ENCODE data around the gene KMT2B.

KMT2B gene

DNA sequence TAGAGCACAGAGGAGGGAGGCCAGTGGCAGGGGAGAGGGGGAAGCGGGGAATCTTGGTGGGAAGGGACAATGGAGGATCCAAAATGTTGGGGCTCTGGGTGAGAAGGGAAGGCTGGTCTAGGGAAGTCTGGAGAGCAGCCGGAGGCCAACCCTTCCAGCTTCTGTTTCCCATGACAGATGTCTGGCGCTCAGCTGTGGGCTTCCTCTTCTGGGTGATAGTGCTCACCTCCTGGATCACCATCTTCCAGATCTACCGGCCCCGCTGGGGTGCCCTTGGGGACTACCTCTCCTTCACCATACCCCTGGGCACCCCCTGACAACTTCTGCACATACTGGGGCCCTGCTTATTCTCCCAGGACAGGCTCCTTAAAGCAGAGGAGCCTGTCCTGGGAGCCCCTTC, 28.7 kb downstream of the KMT2B start:
- peak overlapping the region; percentile 76 to 86 for H3K4me3 ChIP-seq (replicated peaks in 1 of 2; ENCODE audit: low read depth in 2 of 2, low read length in 2 of 2)
- TF ChIP-seq CTCF (IDR thresholded peaks at IDR 0.05; ENCODE audit: low read depth, low read length) = no peak
- DNase-seq (ENCODE audit: low read depth in 2 of 2) = no peak

- DNase-seq (ENCODE audit: low read depth in 2 of 2) = peak; percentile 100
- H3K4me3 ChIP-seq (replicated peaks in 1 of 2; ENCODE audit: low read depth in 2 of 2, low read length in 2 of 2) = peak within 1 kb of the TSS; percentile 98 to 99
- TF ChIP-seq CTCF (IDR thresholded peaks at IDR 0.05; ENCODE audit: low read depth, low read length) = no peak
Measured at GRCh38 chr19:35748106-35749020, 30.6 kb downstream of the KMT2B start, which contains the start of gene LIN37. Gene LIN37, plus strand, starts transcription at chr19:35748576. Its CDS starts 149 bp downstream, at chr19:35748725.

- no peak for DNase-seq (ENCODE audit: low read depth in 2 of 2)
- TF ChIP-seq CTCF (IDR thresholded peaks at IDR 0.05; ENCODE audit: low read depth, low read length) = no peak
- H3K4me3 ChIP-seq (replicated peaks in 1 of 2; ENCODE audit: low read depth in 2 of 2, low read length in 2 of 2) = no peak overlapping the region
Measured at GRCh38 chr19:35750167-35750566, 32.4 kb downstream of the KMT2B start.

DNA sequence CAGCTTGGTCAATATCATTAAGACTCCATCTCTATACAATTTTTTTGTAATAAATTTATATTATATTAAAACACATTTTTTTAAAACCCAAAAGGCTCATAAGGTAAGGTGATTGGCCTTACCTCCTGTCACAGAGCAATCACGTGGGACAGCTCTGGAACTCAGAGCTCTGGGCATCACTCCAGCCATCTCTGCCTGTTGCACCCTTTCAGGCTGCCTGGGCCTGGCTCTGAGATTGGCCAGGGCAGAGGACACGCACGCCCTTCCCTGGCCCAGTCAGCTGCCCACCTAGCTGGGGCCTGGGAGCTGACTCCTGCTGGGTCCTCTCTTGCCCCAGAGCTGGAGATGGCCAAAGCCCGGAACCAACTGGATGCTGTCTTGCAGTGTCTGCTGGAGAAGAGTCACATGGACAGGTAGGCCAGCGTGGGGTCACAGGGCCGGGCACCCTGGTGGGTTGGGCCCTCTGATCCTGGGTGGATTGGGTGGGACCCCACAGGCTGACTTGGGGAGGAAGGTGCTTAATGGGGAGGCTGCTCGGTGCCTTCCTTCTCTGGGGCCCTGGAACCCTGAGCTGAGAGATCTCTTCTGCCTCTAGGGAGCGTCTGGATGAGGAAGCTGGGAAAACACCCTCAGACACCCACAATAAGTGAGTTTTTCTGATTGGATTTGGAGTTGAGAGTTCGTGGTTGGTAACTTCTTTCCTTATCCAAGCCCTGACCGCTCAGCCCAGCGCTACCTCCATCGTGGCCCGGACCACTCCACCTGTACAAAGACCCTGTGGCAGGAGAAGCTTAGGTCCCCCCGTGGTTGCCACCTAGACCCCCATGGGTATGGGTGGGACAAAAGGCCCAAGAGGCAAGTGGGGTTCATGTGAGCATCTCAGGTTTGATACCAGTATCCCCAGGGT, 34.3 kb downstream of the KMT2B start:
- no peak for TF ChIP-seq CTCF (IDR thresholded peaks at IDR 0.05; ENCODE audit: low read depth, low read length)
- DNase-seq (ENCODE audit: low read depth in 2 of 2) = no peak

GRCh38 chr19:35752746-35753350, 35.0 kb downstream of the KMT2B start:
- DNase-seq (ENCODE audit: low read depth in 2 of 2) = no peak
- no peak for TF ChIP-seq CTCF (IDR thresholded peaks at IDR 0.05; ENCODE audit: low read depth, low read length)
- no peak overlapping the region for H3K4me3 ChIP-seq (replicated peaks in 1 of 2; ENCODE audit: low read depth in 2 of 2, low read length in 2 of 2)

More for the DNA sequence above, 34.3 kb downstream of the KMT2B start:
- no peak overlapping the region for H3K4me3 ChIP-seq (replicated peaks in 1 of 2; ENCODE audit: low read depth in 2 of 2, low read length in 2 of 2)

- TF ChIP-seq CTCF (IDR thresholded peaks at IDR 0.05; ENCODE audit: low read depth, low read length) = no peak
Measured at GRCh38 chr19:35753634-35754369, 36.0 kb downstream of the KMT2B start.

More at GRCh38 chr19:35753634-35754369, 36.0 kb downstream of the KMT2B start:
- no peak for DNase-seq (ENCODE audit: low read depth in 2 of 2)
- no peak overlapping the region for H3K4me3 ChIP-seq (replicated peaks in 1 of 2; ENCODE audit: low read depth in 2 of 2, low read length in 2 of 2)
